HG03135 (cell line): ENCODE data around the gene C9orf152.
A peak's percentile ranks its signal among the peaks of the same experiment; 100 is the strongest.

Experiments
- ATAC-seq: cut with Tn5 transposase; IDR thresholded peaks from one replicate; pipeline ENCODE4 v1.9.1; 2021; ENCODE audit warnings: mild to moderate bottlenecking, moderate library complexity; ENCODE audit not compliant: unreplicated experiment

Gene C9orf152

GRCh38 chr9:110183208-110184145 lies 24.5 kb downstream of the C9orf152 start:
- peak; percentile 82 for ATAC-seq

GRCh38 chr9:110180511-110181434 lies 27.2 kb downstream of the C9orf152 start:
- ATAC-seq, result no peak

- ATAC-seq, result no peak
Measured at GRCh38 chr9:110179734-110180133, 28.2 kb downstream of the C9orf152 start.

DNA sequence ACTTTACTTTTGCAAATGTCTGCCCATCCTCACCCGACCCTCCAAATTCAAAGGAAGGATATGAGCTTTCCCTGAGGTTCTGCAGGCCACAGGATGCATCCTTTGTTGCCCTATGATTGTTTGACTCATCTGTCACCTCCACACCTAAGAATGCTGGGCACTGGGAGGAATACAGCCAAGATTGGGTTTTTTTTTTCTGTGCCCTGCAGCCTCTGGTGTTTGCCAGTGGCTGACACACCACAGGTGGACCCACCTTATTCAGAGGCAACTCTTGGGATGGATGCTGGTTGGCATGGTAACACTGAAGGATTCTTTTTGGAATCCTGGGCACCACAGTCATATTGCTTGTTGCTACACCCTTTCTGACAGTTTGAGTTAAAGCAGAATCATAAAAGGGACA lies 29.7 kb downstream of the C9orf152 start:
- no peak for ATAC-seq

- ATAC-seq, result no peak
Measured at GRCh38 chr9:110175275-110175968, 32.5 kb downstream of the C9orf152 start.

DNA sequence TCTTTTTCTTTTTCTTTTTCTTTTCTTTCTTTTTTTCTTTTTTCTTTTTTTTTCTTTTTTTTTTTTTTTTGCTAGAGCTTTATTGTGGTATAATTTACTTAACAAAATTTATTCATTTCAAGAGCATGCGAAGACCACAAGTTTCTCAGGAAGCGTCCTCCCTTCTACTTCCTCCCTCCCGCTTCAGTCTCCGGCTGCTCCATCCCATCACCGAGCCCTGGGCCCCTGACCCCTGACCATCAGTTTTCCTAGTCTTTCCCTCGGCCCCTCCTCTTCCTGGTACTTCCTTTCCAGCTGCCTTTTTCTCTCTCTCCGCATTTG lies 34.7 kb downstream of the C9orf152 start:
- no peak for ATAC-seq

DNA sequence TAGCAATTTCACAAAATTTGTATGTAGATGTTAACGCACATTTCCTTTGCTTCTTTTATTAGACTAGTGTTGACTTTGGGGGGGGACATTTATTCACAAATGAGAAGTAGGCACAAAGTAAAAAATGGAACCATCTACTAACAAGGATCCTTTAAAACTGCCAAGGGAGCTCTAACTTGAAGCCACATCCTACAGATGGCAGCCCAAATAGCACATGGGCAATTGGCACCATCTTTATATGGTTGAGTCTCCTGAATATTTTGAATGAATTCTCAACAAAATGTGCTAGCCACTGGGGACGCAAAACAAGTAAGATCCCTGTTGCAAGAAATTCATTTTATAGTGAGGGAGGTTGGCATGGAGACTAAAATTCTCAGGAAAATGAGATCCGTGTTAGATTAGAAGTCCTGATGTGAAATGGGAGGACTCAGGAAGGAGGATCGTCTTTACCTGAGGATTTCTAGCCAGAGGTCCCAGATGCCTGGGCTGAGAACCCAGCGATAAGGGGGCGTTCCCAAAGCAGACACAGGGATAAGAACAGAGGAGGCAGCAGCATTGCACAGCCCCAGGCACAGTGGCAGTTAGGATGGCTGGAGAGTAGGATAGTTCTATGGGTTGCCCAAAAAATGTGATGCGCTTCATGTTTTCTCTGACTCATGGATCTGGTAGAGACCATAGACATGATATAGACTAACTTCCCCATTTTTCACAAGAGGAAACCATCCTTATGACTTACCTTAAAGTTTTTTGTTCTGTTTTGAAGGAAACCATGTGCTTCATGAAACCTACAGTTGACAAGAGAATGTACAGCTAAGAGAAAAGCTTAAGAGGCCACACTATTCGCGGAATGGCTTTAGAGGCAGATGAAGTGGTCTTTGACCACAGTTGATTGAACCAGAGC lies 37.4 kb downstream of the C9orf152 start:
- ATAC-seq, result no peak

- no peak for ATAC-seq
Measured at GRCh38 chr9:110168486-110168885, 39.5 kb downstream of the C9orf152 start.

- ATAC-seq, result no peak
Measured at GRCh38 chr9:110161940-110162339, 46.0 kb downstream of the C9orf152 start.

DNA sequence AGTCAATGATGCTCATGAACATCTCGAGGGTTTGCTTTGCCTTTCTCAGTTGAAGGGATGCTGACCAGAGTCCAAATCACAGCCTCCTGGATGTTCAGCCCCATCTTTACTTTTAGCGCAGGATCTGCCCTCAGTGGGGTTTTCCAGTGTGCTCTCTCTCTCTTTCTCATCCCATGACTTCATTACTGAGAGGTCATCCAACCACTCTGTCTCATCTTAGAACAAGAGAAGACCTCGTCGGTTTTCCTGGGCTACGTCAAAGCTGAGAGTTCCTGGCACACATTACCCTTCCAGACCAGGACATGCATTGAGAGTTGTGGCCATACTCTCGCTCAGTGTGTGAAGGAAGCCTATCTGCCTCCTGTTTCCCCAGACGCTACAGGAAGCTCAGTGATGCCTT lies 47.3 kb downstream of the C9orf152 start:
- no peak for ATAC-seq

DNA sequence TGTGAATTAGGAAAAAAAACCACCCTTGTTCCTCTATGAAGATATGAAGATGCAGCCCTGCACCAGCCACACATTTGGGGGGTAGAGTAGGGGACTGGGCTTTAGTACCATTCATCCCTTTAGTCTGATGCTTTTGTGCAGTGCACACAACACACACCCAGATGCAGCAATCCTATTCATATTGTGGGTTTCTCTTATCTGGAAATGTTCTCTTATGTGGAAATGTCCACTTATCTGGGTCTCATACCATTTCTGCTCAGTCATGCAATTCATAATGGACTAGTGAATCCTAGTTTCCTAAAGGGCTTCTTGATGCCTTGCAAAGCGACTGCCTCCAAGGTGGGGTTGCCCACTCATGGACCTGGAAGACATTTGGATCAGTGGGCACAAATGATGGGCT lies 47.8 kb downstream of the C9orf152 start:
- ATAC-seq, result no peak

GRCh38 chr9:110157823-110158664 lies 49.9 kb downstream of the C9orf152 start:
- no peak for ATAC-seq

GRCh38 chr9:110156902-110157301 lies 51.1 kb downstream of the C9orf152 start:
- peak; percentile 65 for ATAC-seq

- ATAC-seq, result peak; percentile 4
Measured at GRCh38 chr9:110156416-110156815, 51.5 kb downstream of the C9orf152 start.

- ATAC-seq, result no peak
Measured at GRCh38 chr9:110155751-110156150, 52.2 kb downstream of the C9orf152 start.

DNA sequence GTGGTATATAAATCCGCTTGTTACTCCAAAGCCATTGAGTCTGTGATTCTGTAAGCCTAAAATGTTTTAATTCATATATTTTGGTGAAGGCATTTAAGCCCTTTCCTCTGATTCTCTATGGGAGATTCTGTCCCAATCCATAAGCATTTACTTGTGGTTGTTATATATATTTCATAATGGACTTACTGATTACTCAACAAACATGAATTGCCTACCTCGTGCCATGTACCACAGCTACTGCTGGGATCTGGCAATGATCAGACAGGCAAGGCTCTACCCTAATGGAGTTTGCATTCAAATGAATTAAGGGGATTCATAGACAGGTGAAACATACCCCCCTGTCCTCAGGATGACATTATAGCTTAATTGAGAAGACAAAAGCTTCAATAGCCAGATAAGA lies 54.5 kb downstream of the C9orf152 start:
- ATAC-seq, result no peak

- ATAC-seq, result no peak
Measured at GRCh38 chr9:110152704-110153374, 55.1 kb downstream of the C9orf152 start.
